ENCODE data around the gene PMVK. TPM values are rescaled to one million over a fixed set of nuclear protein-coding genes. Genes with fewer than 3 reads are reported as not detected.

Gene PMVK
- total and polyA plus RNA-seq, 2 of the 4 experiments (the other 2 are of a cell fraction) = 9.0 to 28.1 TPM

DNA sequence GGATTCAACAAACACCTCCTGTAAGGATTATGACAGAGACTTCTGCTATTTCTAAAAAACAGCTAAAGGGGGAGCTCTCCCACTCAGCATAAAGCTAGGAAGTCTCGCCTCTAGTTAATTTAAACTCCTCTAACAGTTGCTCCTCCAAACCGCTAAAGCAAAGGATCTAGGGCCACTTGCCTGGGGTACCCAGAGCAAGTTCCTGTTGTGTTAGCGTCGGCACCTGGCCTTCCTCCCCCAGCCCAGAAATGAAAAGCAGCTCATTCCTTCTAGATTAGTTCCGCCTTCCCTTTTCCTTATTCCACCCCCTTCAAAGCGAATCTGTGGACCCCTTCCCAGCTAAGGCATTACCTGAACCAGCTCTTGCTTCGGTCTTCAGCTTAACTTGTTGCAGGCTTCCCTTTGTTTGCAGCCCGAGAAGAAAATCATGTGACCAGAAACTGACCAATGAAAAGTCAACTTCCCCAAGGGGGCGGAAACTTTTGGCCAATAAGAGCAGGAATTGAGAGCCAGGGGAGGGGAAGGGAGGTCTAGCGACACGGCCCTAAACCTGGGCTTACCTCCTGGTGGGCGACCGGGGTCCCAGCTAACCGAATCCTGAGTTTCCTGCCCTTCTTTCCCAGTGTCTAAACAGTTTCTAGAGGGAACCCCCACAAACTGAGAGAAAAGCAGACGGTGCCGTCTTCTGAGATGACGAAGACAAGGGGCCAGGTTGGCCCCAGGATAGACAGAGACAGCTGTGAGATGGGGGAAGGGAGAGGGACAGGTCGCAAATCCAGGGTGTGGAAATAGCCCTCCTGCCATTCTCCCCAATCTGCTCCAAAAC, 19.4 kb upstream of the PMVK start, which contains the start of gene PBXIP1 (continued):
- TF ChIP-seq, protein P1, sequence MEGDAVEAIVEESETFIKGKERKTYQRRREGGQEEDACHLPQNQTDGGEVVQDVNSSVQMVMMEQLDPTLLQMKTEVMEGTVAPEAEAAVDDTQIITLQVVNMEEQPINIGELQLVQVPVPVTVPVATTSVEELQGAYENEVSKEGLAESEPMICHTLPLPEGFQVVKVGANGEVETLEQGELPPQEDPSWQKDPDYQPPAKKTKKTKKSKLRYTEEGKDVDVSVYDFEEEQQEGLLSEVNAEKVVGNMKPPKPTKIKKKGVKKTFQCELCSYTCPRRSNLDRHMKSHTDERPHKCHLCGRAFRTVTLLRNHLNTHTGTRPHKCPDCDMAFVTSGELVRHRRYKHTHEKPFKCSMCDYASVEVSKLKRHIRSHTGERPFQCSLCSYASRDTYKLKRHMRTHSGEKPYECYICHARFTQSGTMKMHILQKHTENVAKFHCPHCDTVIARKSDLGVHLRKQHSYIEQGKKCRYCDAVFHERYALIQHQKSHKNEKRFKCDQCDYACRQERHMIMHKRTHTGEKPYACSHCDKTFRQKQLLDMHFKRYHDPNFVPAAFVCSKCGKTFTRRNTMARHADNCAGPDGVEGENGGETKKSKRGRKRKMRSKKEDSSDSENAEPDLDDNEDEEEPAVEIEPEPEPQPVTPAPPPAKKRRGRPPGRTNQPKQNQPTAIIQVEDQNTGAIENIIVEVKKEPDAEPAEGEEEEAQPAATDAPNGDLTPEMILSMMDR (conservative IDR thresholded peaks at IDR 0.05; ENCODE audit: low read depth, low read length) = peak; percentile 48
- no peak for TF ChIP-seq BHLHE40 (IDR thresholded peaks at IDR 0.05; ENCODE audit: low read depth, low read length)

All from IMR-90 (cell line).